HL-60 (cell line): ENCODE data around the gene EIF6.
"Not testable (repeated sequence)": the region's sequence is repeated elsewhere in the genome, so short reads cannot be mapped to it uniquely, and the experiment has no call there.

Experiments
- DNase-seq, 2 experiments: peaks; one replicate each; pipeline ENCODE4 v3.0.0-alpha.2; 2010 to 2020; ENCODE audit warnings: low read depth in 1 of 2, low spot score in 1 of 2
- H3K27ac ChIP-seq: fragments of 250-450 bp; sonication (Bioruptor Pico); replicated peaks from 2 replicates; pipeline ENCODE4 v1.5.1; 2020; ENCODE audit warnings: mild to moderate bottlenecking, moderate library complexity
- H3K27me3 ChIP-seq: fragments of 250-450 bp; sonication (Bioruptor Pico); 2 replicates; pipeline ENCODE4 v1.5.1; 2021; ENCODE audit warnings: mild to moderate bottlenecking, moderate library complexity; ENCODE audit not compliant: insufficient read depth, poor library complexity, severe bottlenecking
- H3K4me3 ChIP-seq: replicated peaks from 2 replicates; pipeline ENCODE4 v1.5.1; 2011; ENCODE audit warnings: mild to moderate bottlenecking, control low read depth, low read length; ENCODE audit not compliant: insufficient read depth
- CTCF ChIP-seq: IDR thresholded peaks from one replicate; pipeline ENCODE4 v1.5.1; 2011; ENCODE audit warnings: low read length, control low read depth, inconsistent platforms; ENCODE audit not compliant: insufficient read depth
- GABPA ChIP-seq: IDR thresholded peaks from 2 replicates; pipeline ENCODE4 v1.6.1; 2012; ENCODE audit warnings: low read depth
- POLR2AphosphoS5 ChIP-seq: IDR thresholded peaks from 2 replicates; pipeline ENCODE4 v1.6.1; 2012; ENCODE audit warnings: low read depth
- REST ChIP-seq: IDR thresholded peaks from 2 replicates; pipeline ENCODE4 v1.6.1; 2012; ENCODE audit warnings: low read depth; ENCODE audit not compliant: insufficient replicate concordance
- SPI1 ChIP-seq: IDR thresholded peaks from 2 replicates; pipeline ENCODE4 v1.6.1; 2012; ENCODE audit warnings: low read depth, mild to moderate bottlenecking, borderline replicate concordance

EIF6 gene

GRCh38 chr20:35253010-35253409, 31.6 kb downstream of the EIF6 start:
- H3K27ac ChIP-seq, result no peak overlapping the region
- no peak for DNase-seq

GRCh38 chr20:35252598-35252997, 32.0 kb downstream of the EIF6 start:
- H3K27ac ChIP-seq, H3K4me3 ChIP-seq, H3K27me3 ChIP-seq, DNase-seq: not testable (repeated sequence)

More at GRCh38 chr20:35253010-35253409, 31.6 kb downstream of the EIF6 start:
- no peak overlapping the region for H3K4me3 ChIP-seq
- no peaks in the 10 kb centered on the region for H3K27me3 ChIP-seq
- TF ChIP-seq SPI1 (no peak), REST (no peak), GABPA (no peak), CTCF (no peak)

GRCh38 chr20:35252037-35252461, 32.5 kb downstream of the EIF6 start:
- H3K27me3 ChIP-seq, result no peaks in the 10 kb centered on the region
- DNase-seq, result no peak
- no peak overlapping the region for H3K27ac ChIP-seq
- H3K4me3 ChIP-seq, result no peak overlapping the region
- TF ChIP-seq CTCF, result no peak
- no peak for TF ChIP-seq SPI1
- no peak for TF ChIP-seq GABPA
- TF ChIP-seq REST, result no peak
- TF ChIP-seq POLR2AphosphoS5, result no peak

- no peak overlapping the region for H3K4me3 ChIP-seq
- H3K27ac ChIP-seq, result no peak overlapping the region
- TF ChIP-seq REST (no peak), GABPA (no peak), SPI1 (no peak), CTCF (no peak), POLR2AphosphoS5 (no peak)
- H3K27me3 ChIP-seq, result no peaks in the 10 kb centered on the region
- DNase-seq, result no peak
These were observed 33.0 kb downstream of the EIF6 start for GRCh38 chr20:35251613-35251940.
